A549 (cell line): Measurements from ENCODE around the gene SGSM1. TPM values are rescaled to one million over a fixed set of nuclear protein-coding genes. Genes with fewer than 3 reads are reported as not detected.

Experiments used
- ATAC-seq, 2 experiments: fragments of 200-7000 bp in 1 of 2; fragments of >200 bp in 1 of 2; cut with Nextera tagmentation in 1 of 2; cut with Tn5 transposase in 1 of 2; 3 replicates each; pipeline versions ENCODE4 v1.8.0 to v1.9.1; 2018 to 2020; ENCODE audit warnings: mild to moderate bottlenecking in 1 of 2, moderate library complexity in 1 of 2
- CTCF ChIA-PET: fragments of 300-600 bp; sonication (Branson Sonifier 250); formaldehyde crosslinking; extraction: SDS; loops from one replicate; lab custom pipeline; 2021; ENCODE audit warnings: antibody characterized with exemption, inconsistent platforms; lab: Yijun Ruan, JAX
- POLR2A ChIA-PET: fragments of 350-600 bp; formaldehyde crosslinking; extraction: SDS; loops from one replicate; lab custom pipeline; 2021; ENCODE audit warnings: antibody characterized with exemption, inconsistent platforms; lab: Yijun Ruan, JAX
- DNase-seq, 2 experiments: peaks; one replicate each; pipeline versions ENCODE4 v3.0.0 to v3.0.0-alpha.2; 2011 to 2016; ENCODE audit warnings: low read depth in 1 of 2, low spot score in 1 of 2
- FAIRE-seq: peaks from 2 replicates; lab custom pipeline; 2011; peaks lifted over from hg19 to GRCh38; lab: Jason Lieb, UNC
- H3K27ac ChIP-seq, 2 experiments: fragments of >200 bp; sonication (Bioruptor Twin); formaldehyde crosslinking; 3 replicates each; pipeline ENCODE4 v1.5.1; 2016 to 2017
- H3K4me1 ChIP-seq: fragments of >200 bp; sonication (Bioruptor Twin); formaldehyde crosslinking; 3 replicates; pipeline ENCODE4 v1.6.1; 2016
- H3K4me2 ChIP-seq: fragments of >200 bp; sonication (Bioruptor Twin); formaldehyde crosslinking; 3 replicates; pipeline ENCODE4 v1.6.1; 2016
- H3K4me3 ChIP-seq: fragments of >200 bp; sonication (Bioruptor Twin); formaldehyde crosslinking; 3 replicates; pipeline ENCODE4 v1.5.1; 2016
- H3K9me3 ChIP-seq: fragments of >200 bp; sonication (Bioruptor Twin); formaldehyde crosslinking; 3 replicates; pipeline ENCODE4 v1.6.1; 2016
- BHLHE40 ChIP-seq: IDR thresholded peaks from 2 replicates; pipeline ENCODE4 v1.6.1; 2012; ENCODE audit warnings: low read depth, low read length, inconsistent platforms
- CBX8 ChIP-seq: fragments of 200-600 bp; sonication (generic); IDR thresholded peaks from 2 replicates; pipeline ENCODE4 v1.6.1; 2016
- CEBPB ChIP-seq, 2 experiments: fragments of >200 bp in 1 of 2; sonication (Bioruptor Twin) in 1 of 2; formaldehyde crosslinking in 1 of 2; IDR thresholded peaks; 2 replicates each; pipeline ENCODE4 v1.6.1; 2012 to 2016
- CHD2 ChIP-seq: fragments of 150-350 bp; IDR thresholded peaks from 2 replicates; pipeline ENCODE4 v1.6.1; 2014; ENCODE audit warnings: low read length; ENCODE audit not compliant: partially characterized antibody
- EHF ChIP-seq: fragments of 250-450 bp; sonication (Bioruptor Pico); IDR thresholded peaks from 2 replicates; pipeline ENCODE4 v1.5.0; 2020; ENCODE audit warnings: mild to moderate bottlenecking
- EHMT2 ChIP-seq: fragments of 200-600 bp; sonication (generic); IDR thresholded peaks from 2 replicates; pipeline ENCODE4 v1.6.1; 2016; ENCODE audit warnings: antibody characterized with exemption, low read depth, mild to moderate bottlenecking, moderate library complexity
- EP300 ChIP-seq, 2 experiments: fragments of >200 bp; sonication (Bioruptor Twin); formaldehyde crosslinking; IDR thresholded peaks; 2 replicates in 1 of 2; 3 replicates in 1 of 2; pipeline ENCODE4 v1.6.1; 2016 to 2017
- FOSB ChIP-seq: fragments of 250-450 bp; sonication (Bioruptor Pico); IDR thresholded peaks from 2 replicates; pipeline ENCODE4 v1.5.0; 2020; ENCODE audit warnings: mild to moderate bottlenecking, moderate library complexity
- JUN ChIP-seq, 2 experiments: fragments of >200 bp; sonication (Bioruptor Twin); formaldehyde crosslinking; IDR thresholded peaks; 2 replicates in 1 of 2; 3 replicates in 1 of 2; pipeline ENCODE4 v1.6.1; 2016 to 2017
- JUNB ChIP-seq: fragments of >200 bp; sonication (Bioruptor Twin); formaldehyde crosslinking; IDR thresholded peaks from 2 replicates; pipeline ENCODE4 v1.6.1; 2016
- KDM1A ChIP-seq: fragments of 200-600 bp; sonication (generic); IDR thresholded peaks from 2 replicates; pipeline ENCODE4 v1.6.1; 2016; ENCODE audit warnings: low read depth, mild to moderate bottlenecking
- MAFK ChIP-seq: fragments of 450-650 bp; IDR thresholded peaks from 2 replicates; pipeline ENCODE4 v1.6.1; 2014; ENCODE audit not compliant: partially characterized antibody
- MAZ ChIP-seq: fragments of 150-350 bp; IDR thresholded peaks from 2 replicates; pipeline ENCODE4 v1.6.1; 2014; ENCODE audit warnings: antibody characterized with exemption, low read depth, low read length, borderline replicate concordance
- NFE2L2 ChIP-seq: fragments of 150-350 bp; conservative IDR thresholded peaks from 2 replicates; pipeline ENCODE4 v1.6.1; 2014; ENCODE audit warnings: low read length
- RAD21 ChIP-seq, 2 experiments: fragments of >200 bp in 1 of 2; sonication (Bioruptor Twin) in 1 of 2; formaldehyde crosslinking in 1 of 2; IDR thresholded peaks in 1 of 2; conservative IDR thresholded peaks in 1 of 2; 2 replicates in 1 of 2; 3 replicates in 1 of 2; pipeline ENCODE4 v1.6.1; 2012 to 2018; ENCODE audit warnings: inconsistent platforms in 1 of 2
- RARB ChIP-seq: fragments of 250-450 bp; sonication (Bioruptor Pico); IDR thresholded peaks from 2 replicates; pipeline ENCODE4 v1.8.0; 2021; ENCODE audit warnings: mild to moderate bottlenecking, moderate library complexity
- SMC3 ChIP-seq: fragments of >200 bp; sonication (Bioruptor Twin); formaldehyde crosslinking; IDR thresholded peaks from 3 replicates; pipeline ENCODE4 v1.6.1; 2018; ENCODE audit warnings: inconsistent platforms
- TFCP2L1 ChIP-seq: fragments of 250-450 bp; sonication (Bioruptor Pico); IDR thresholded peaks from 2 replicates; pipeline ENCODE4 v1.5.0; 2021; ENCODE audit warnings: mild to moderate bottlenecking
- TP53 ChIP-seq: fragments of 250-450 bp; sonication (Bioruptor Pico); IDR thresholded peaks from 2 replicates; pipeline ENCODE4 v1.5.0; 2021; ENCODE audit warnings: mild to moderate bottlenecking, moderate library complexity
- ZC3H11A ChIP-seq: fragments of 450-650 bp; IDR thresholded peaks from 2 replicates; pipeline ENCODE4 v1.6.1; 2014; ENCODE audit warnings: antibody characterized with exemption, mild to moderate bottlenecking
- WGBS: methylation state at CpG from one replicate; pipeline ENCODE4 v1.1.6; 2017; ENCODE audit errors: missing lambda C conversion rate; 5-methylcytosine and 5-hydroxymethylcytosine counted together
- polyA plus RNA-seq, 4 experiments: library from polyadenylated mRNA; depleted of rRNA in 3 of 4; stranded (reverse); fragments of >200 nt; fragmentation: RNase III in 1 of 4; extraction: RNeasy Plus Mini Kit Qiagen cat#74134 plus additional on column Dnase treatment in 1 of 4; gene quantifications; 2 replicates in 3 of 4; 3 replicates in 1 of 4; pipeline ENCODE4 v1.2.3, GENCODE V29; 2011 to 2017
- TF ChIP-seq, protein P1 (sequence below): fragments of >200 bp; sonication (Bioruptor Twin); formaldehyde crosslinking; IDR thresholded peaks from 2 replicates; pipeline ENCODE4 v1.6.1; 2016
- TF ChIP-seq, protein P2 (sequence below): fragments of 150-350 bp; IDR thresholded peaks from 2 replicates; pipeline ENCODE4 v1.6.1; 2014; ENCODE audit warnings: low read depth, mild to moderate bottlenecking, low read length
- TF ChIP-seq, protein P3 (sequence below): fragments of 450-650 bp; IDR thresholded peaks from 2 replicates; pipeline ENCODE4 v1.6.1; 2014; ENCODE audit warnings: antibody characterized with exemption
- TF ChIP-seq, protein P4 (sequence below): fragments of >200 bp; sonication (Bioruptor Twin); formaldehyde crosslinking; IDR thresholded peaks from 3 replicates; pipeline ENCODE4 v1.5.1; 2016
- TF ChIP-seq, protein P5 (sequence below): fragments of >200 bp; sonication (Bioruptor Twin); formaldehyde crosslinking; IDR thresholded peaks from 3 replicates; pipeline ENCODE4 v1.6.1; 2016

SGSM1 gene
- polyA plus RNA-seq, 2 of the 4 experiments (the other 2 are of a cell fraction) = 0.50 to 1.4 TPM

DNA sequence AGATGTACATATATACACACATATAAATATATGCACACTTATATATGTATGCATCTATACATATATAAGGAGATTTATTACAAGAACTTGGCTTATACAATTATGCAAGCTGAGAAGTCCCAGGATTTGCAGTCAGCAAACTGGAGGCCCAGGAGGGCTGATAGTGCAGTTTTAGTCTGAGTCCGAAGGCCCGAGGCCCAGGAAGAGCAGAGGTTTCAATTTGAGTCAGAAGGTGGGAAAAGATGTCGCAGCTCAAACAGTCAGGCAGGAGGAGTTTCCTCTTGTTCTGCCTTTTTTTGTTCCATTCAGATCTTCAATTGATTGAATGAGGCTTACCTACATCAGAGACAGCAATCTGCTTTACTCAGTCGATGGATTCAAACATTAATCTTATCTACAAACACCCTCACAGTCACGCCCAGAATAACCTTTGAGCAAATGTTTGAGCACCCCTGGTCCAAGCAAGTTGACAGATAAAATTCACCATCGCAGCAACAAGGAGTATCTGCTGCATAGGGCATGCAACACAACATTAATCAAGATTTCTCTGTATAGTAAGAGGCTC lies 4.0 kb upstream of the SGSM1 start:
- Histone ChIP-seq H3K4me1 (no peaks in the 10 kb centered on the region), H3K4me3 (no peak overlapping the region), H3K4me2 (no peak overlapping the region), H3K9me3 (no peaks in the 10 kb centered on the region), H3K27ac (no peak overlapping the region)
- 68% methylated on average over 6 of the region's 6 CpGs for WGBS
- no peak for ATAC-seq
- CTCF ChIA-PET = interaction anchor here (1.1 to 2.4 kb wide), 14 partner anchors 9 to 276 kb away, joined by 3 to 17 read pairs (median 10); no protein-coding TSS in a partner anchor
- no peak for DNase-seq
- TF ChIP-seq TFCP2L1 (CRISPR knock-in tag) = no peak
- no peak for TF ChIP-seq JUN (IDR thresholded peaks at IDR 0.05)
- no peak for TF ChIP-seq EP300 (IDR thresholded peaks at IDR 0.05)
- TF ChIP-seq, protein P1, sequence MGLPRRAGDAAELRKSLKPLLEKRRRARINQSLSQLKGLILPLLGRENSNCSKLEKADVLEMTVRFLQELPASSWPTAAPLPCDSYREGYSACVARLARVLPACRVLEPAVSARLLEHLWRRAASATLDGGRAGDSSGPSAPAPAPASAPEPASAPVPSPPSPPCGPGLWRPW = no peak
- no peak for TF ChIP-seq BHLHE40
- no peak for TF ChIP-seq NFE2L2
- TF ChIP-seq MAZ = no peak
- TF ChIP-seq, protein P2, sequence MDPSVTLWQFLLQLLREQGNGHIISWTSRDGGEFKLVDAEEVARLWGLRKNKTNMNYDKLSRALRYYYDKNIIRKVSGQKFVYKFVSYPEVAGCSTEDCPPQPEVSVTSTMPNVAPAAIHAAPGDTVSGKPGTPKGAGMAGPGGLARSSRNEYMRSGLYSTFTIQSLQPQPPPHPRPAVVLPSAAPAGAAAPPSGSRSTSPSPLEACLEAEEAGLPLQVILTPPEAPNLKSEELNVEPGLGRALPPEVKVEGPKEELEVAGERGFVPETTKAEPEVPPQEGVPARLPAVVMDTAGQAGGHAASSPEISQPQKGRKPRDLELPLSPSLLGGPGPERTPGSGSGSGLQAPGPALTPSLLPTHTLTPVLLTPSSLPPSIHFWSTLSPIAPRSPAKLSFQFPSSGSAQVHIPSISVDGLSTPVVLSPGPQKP = no peak
- TF ChIP-seq CHD2 = no peak
- TF ChIP-seq CEBPB (IDR thresholded peaks at IDR 0.05) = no peak
- no peak for TF ChIP-seq EHF (CRISPR knock-in tag)
- TF ChIP-seq, protein P3, sequence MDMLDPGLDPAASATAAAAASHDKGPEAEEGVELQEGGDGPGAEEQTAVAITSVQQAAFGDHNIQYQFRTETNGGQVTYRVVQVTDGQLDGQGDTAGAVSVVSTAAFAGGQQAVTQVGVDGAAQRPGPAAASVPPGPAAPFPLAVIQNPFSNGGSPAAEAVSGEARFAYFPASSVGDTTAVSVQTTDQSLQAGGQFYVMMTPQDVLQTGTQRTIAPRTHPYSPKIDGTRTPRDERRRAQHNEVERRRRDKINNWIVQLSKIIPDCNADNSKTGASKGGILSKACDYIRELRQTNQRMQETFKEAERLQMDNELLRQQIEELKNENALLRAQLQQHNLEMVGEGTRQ = no peak
- TF ChIP-seq ZC3H11A = no peak
- TF ChIP-seq, protein P4, sequence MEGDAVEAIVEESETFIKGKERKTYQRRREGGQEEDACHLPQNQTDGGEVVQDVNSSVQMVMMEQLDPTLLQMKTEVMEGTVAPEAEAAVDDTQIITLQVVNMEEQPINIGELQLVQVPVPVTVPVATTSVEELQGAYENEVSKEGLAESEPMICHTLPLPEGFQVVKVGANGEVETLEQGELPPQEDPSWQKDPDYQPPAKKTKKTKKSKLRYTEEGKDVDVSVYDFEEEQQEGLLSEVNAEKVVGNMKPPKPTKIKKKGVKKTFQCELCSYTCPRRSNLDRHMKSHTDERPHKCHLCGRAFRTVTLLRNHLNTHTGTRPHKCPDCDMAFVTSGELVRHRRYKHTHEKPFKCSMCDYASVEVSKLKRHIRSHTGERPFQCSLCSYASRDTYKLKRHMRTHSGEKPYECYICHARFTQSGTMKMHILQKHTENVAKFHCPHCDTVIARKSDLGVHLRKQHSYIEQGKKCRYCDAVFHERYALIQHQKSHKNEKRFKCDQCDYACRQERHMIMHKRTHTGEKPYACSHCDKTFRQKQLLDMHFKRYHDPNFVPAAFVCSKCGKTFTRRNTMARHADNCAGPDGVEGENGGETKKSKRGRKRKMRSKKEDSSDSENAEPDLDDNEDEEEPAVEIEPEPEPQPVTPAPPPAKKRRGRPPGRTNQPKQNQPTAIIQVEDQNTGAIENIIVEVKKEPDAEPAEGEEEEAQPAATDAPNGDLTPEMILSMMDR = no peak
- no peak for FAIRE-seq
- POLR2A ChIA-PET = no interaction called here

DNA sequence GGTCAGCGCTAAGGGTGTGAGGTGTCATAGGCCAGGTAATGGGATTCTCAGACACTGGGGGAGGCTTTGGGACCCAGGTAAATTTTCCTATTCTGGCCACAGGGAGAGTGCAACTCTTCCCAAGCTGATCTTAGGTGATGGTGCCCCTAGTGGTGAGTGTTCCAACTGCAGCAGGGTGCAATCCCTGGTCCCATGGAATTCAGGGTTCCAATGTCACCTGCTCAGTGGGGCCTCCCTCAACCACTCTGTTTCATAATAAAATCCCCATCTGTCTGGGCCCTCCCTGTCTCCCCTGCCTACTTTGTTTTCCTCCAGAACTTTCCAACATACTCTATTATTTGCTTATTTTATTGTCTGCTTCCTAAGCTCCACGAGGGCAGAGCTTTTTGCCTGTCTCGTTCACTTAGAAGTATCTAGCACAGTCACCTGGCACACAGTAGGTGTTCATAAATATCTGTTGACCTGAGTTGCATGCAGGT lies 2.9 kb upstream of the SGSM1 start:
- Histone ChIP-seq H3K4me1 (no peaks in the 10 kb centered on the region), H3K4me3 (no peak overlapping the region), H3K4me2 (no peak overlapping the region), H3K9me3 (no peaks in the 10 kb centered on the region), H3K27ac (no peak overlapping the region)
- 82% methylated on average over 3 of the region's 3 CpGs for WGBS
- ATAC-seq (peak; percentile 63 to 76), FAIRE-seq (no peak), DNase-seq (peak; percentile 53 to 61)
- ChIA-PET CTCF (interaction anchor here (0.6 to 2.4 kb wide), 26 partner anchors 8 to 275 kb away, joined by 3 to 17 read pairs (median 6); no protein-coding TSS in a partner anchor), POLR2A (no interaction called here)
- TF ChIP-seq, protein P5, sequence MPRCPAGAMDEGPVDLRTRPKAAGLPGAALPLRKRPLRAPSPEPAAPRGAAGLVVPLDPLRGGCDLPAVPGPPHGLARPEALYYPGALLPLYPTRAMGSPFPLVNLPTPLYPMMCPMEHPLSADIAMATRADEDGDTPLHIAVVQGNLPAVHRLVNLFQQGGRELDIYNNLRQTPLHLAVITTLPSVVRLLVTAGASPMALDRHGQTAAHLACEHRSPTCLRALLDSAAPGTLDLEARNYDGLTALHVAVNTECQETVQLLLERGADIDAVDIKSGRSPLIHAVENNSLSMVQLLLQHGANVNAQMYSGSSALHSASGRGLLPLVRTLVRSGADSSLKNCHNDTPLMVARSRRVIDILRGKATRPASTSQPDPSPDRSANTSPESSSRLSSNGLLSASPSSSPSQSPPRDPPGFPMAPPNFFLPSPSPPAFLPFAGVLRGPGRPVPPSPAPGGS = no peak
- no peak for TF ChIP-seq EHF (CRISPR knock-in tag)
- TF ChIP-seq JUNB = no peak
- no peak for TF ChIP-seq FOSB (CRISPR knock-in tag)
- TF ChIP-seq, protein P4 = peak; percentile 71
- peak; percentile 24; the same call in 1 of the 3 replicates for TF ChIP-seq SMC3
- TF ChIP-seq MAFK = no peak
- TF ChIP-seq MAZ = no peak
- no peak for TF ChIP-seq KDM1A
- no peak for TF ChIP-seq RARB
- no peak for TF ChIP-seq EHMT2
- no peak for TF ChIP-seq CBX8
- no peak for TF ChIP-seq TP53 (CRISPR knock-in tag)
- peak; percentile 21 to 24; a peak in 2 of 5 replicates for TF ChIP-seq RAD21 (conservative IDR thresholded peaks at IDR 0.05 in 1 of 2, IDR thresholded peaks at IDR 0.05 in 1 of 2)
